DND-41 (cell line): ENCODE results near the gene BBLN.
A peak's percentile ranks its signal among the peaks of the same experiment; 100 is the strongest.

Source experiments
- ATAC-seq: fragments of 200-7000 bp; cut with Tn5 transposase; 3 replicates; pipeline ENCODE4 v1.9.1; 2021; ENCODE audit warnings: low read depth; ENCODE audit not compliant: insufficient read depth
- DNase-seq: peaks from one replicate; pipeline ENCODE4 v3.0.0-alpha.2; 2020
- H2AFZ ChIP-seq: 2 replicates; pipeline ENCODE4 v1.6.0; 2012; ENCODE audit warnings: low read depth, low read length
- H3K27ac ChIP-seq: 2 replicates; pipeline ENCODE4 v1.5.1; 2012; ENCODE audit warnings: low read length, inconsistent platforms
- H3K27me3 ChIP-seq: fragments of 200-600 bp; sonication (generic); 2 replicates; pipeline ENCODE4 v1.6.0; 2012; ENCODE audit warnings: low read length, mild to moderate bottlenecking, inconsistent platforms; ENCODE audit not compliant: insufficient read depth, poor library complexity
- H3K36me3 ChIP-seq: 2 replicates; pipeline ENCODE4 v1.5.1; 2012; ENCODE audit warnings: low read length, inconsistent platforms; ENCODE audit not compliant: insufficient read depth
- H3K4me1 ChIP-seq: 2 replicates; pipeline ENCODE4 v1.5.1; 2012; ENCODE audit warnings: mild to moderate bottlenecking, low read length; ENCODE audit not compliant: insufficient read depth
- H3K4me2 ChIP-seq: 2 replicates; pipeline ENCODE4 v1.6.0; 2012; ENCODE audit warnings: mild to moderate bottlenecking, moderate library complexity, low read length, inconsistent platforms; ENCODE audit not compliant: insufficient read depth
- H3K4me3 ChIP-seq, 2 experiments: fragments of 200-600 bp in 1 of 2; shearing (Covaris generic) in 1 of 2; 2 replicates each; pipeline ENCODE4 v1.5.1; 2012 to 2016; ENCODE audit warnings: inconsistent platforms in 2 of 2, low read length in 2 of 2, mild to moderate bottlenecking in 2 of 2, low read depth in 1 of 2, moderate library complexity in 1 of 2
- H3K79me2 ChIP-seq: 2 replicates; pipeline ENCODE4 v1.6.0; 2012; ENCODE audit warnings: low read length, inconsistent platforms; ENCODE audit not compliant: insufficient read depth
- H3K9ac ChIP-seq: 2 replicates; pipeline ENCODE4 v1.6.0; 2012; ENCODE audit warnings: low read depth, mild to moderate bottlenecking, inconsistent platforms, low read length, moderate library complexity
- H3K9me3 ChIP-seq: 2 replicates; pipeline ENCODE4 v1.5.1; 2012; ENCODE audit warnings: low read length, moderate library complexity, mild to moderate bottlenecking, inconsistent platforms; ENCODE audit not compliant: insufficient read depth, severe bottlenecking
- H4K20me1 ChIP-seq: 2 replicates; pipeline ENCODE4 v1.6.0; 2012; ENCODE audit warnings: low read length; ENCODE audit not compliant: insufficient read depth
- CTCF ChIP-seq: IDR thresholded peaks from 2 replicates; pipeline ENCODE4 v1.5.1; 2012; ENCODE audit warnings: borderline replicate concordance, low read length, moderate library complexity, mild to moderate bottlenecking; ENCODE audit not compliant: poor library complexity, severe bottlenecking; ENCODE audit errors: extremely low read depth
- EZH2 ChIP-seq: IDR thresholded peaks from 3 replicates; pipeline ENCODE4 v1.6.1; 2012; ENCODE audit warnings: borderline replicate concordance, low read depth, mild to moderate bottlenecking, moderate library complexity, low read length, inconsistent platforms; ENCODE audit not compliant: severe bottlenecking

The BBLN gene

GRCh38 chr9:128127568-128127989 lies 32.5 kb upstream of the BBLN start, which contains the start of gene PTGES2:
TSS of gene PTGES2 (minus strand) at chr9:128127729. CDS start at chr9:128127717, 12 bp downstream.
- Histone ChIP-seq H3K27me3 (no peaks in the 10 kb centered on the region), H2AFZ (peak within 1 kb of the TSS; percentile 74), H4K20me1 (peaks cover 20% of the 10 kb centered on the region), H3K79me2 (peaks cover 31% of the 10 kb centered on the region), H3K27ac (peak within 1 kb of the TSS; percentile 96), H3K4me1 (peaks cover 35% of the 10 kb centered on the region), H3K4me3 (peak within 1 kb of the TSS; percentile 28 to 64), H3K9me3 (no peaks in the 10 kb centered on the region), H3K4me2 (peak within 1 kb of the TSS; percentile 68), H3K9ac (peak within 1 kb of the TSS; percentile 97), H3K36me3 (peaks cover 25% of the 10 kb centered on the region)
- peak; percentile 72 for ATAC-seq
- TF ChIP-seq CTCF = no peak
- no peak for TF ChIP-seq EZH2
- DNase-seq = peak; percentile 80

GRCh38 chr9:128127990-128128835 lies 31.9 kb upstream of the BBLN start:
- peak overlapping the region; percentile 74 for H2AFZ ChIP-seq
- peaks cover 31% of the 10 kb centered on the region for H3K79me2 ChIP-seq
- peak overlapping the region; percentile 28 to 64 for H3K4me3 ChIP-seq
- no peaks in the 10 kb centered on the region for H3K27me3 ChIP-seq
- no peaks in the 10 kb centered on the region for H3K9me3 ChIP-seq
- H4K20me1 ChIP-seq = peaks cover 20% of the 10 kb centered on the region
- peaks cover 19% of the 10 kb centered on the region for H3K36me3 ChIP-seq
- H3K27ac ChIP-seq = peak overlapping the region; percentile 96
- ATAC-seq (peak; percentile 83), DNase-seq (peak; percentile 86)
- H3K9ac ChIP-seq = peak overlapping the region; percentile 97
- TF ChIP-seq CTCF = no peak
- TF ChIP-seq EZH2 = no peak
- H3K4me1 ChIP-seq = peaks cover 35% of the 10 kb centered on the region
- H3K4me2 ChIP-seq = peak overlapping the region; percentile 68

- Histone ChIP-seq H3K4me1 (peaks cover 35% of the 10 kb centered on the region), H2AFZ (peak overlapping the region; percentile 74), H3K9ac (peak overlapping the region; percentile 97), H3K27me3 (no peaks in the 10 kb centered on the region), H4K20me1 (peaks cover 20% of the 10 kb centered on the region), H3K9me3 (no peaks in the 10 kb centered on the region), H3K79me2 (peaks cover 31% of the 10 kb centered on the region), H3K4me3 (peak overlapping the region; percentile 28 to 64), H3K4me2 (peak overlapping the region; percentile 68), H3K27ac (peak overlapping the region; percentile 96), H3K36me3 (peaks cover 13% of the 10 kb centered on the region)
- TF ChIP-seq EZH2 (no peak), CTCF (no peak)
- no peak for DNase-seq
- ATAC-seq = no peak
Observed at GRCh38 chr9:128128836-128129590, 31.1 kb upstream of the BBLN start.
